A673 (cell line): ENCODE results near the gene TPP1. TPM values are rescaled to one million over a fixed set of nuclear protein-coding genes. Genes with fewer than 3 reads are reported as not detected.
A peak's percentile ranks its signal among the peaks of the same experiment; 100 is the strongest.

Source experiments
- BruUV-seq: library from RNA; stranded (reverse); fragments of 400-500 nt; replicated peaks from 2 replicates; lab custom pipeline; 2021; lab: Mats Ljungman, UMichigan
- CTCF ChIA-PET: fragments of 300-600 bp; sonication (Branson Sonifier 250); formaldehyde crosslinking; loops from one replicate; lab custom pipeline; 2022; ENCODE audit warnings: antibody characterized with exemption; lab: Charles Lee
- POLR2A ChIA-PET: fragments of 300-600 bp; sonication (Branson Sonifier 250); formaldehyde crosslinking; loops from one replicate; lab custom pipeline; 2022; ENCODE audit warnings: antibody characterized with exemption; ENCODE audit not compliant: low non-redundant PET; lab: Charles Lee
- DNase-seq: peaks from one replicate; pipeline ENCODE4 v3.0.0-alpha.2; 2015; ENCODE audit warnings: low spot score
- H3K27ac ChIP-seq: fragments of 200-600 bp; sonication (generic); 2 replicates; pipeline ENCODE4 v1.5.1; 2016; ENCODE audit warnings: mixed run types, low read depth, mild to moderate bottlenecking, mixed read lengths, antibody characterized with exemption, low read length; ENCODE audit not compliant: poor library complexity, severe bottlenecking
- H3K27me3 ChIP-seq: fragments of 200-600 bp; sonication (generic); replicated peaks from 2 replicates; pipeline ENCODE4 v1.6.1; 2017; ENCODE audit warnings: mixed run types, low read depth, mild to moderate bottlenecking, mixed read lengths, antibody characterized with exemption, low read length; ENCODE audit not compliant: insufficient read depth, poor library complexity
- H3K36me3 ChIP-seq: fragments of 200-600 bp; sonication (generic); 2 replicates; pipeline ENCODE4 v1.6.1; 2016; ENCODE audit warnings: mixed run types, mild to moderate bottlenecking, mixed read lengths, antibody characterized with exemption, low read length; ENCODE audit not compliant: insufficient read depth, poor library complexity, severe bottlenecking
- H3K4me1 ChIP-seq: fragments of 200-600 bp; sonication (generic); 2 replicates; pipeline ENCODE4 v1.6.1; 2017; ENCODE audit warnings: mixed run types, mild to moderate bottlenecking, mixed read lengths, antibody characterized with exemption, low read length; ENCODE audit not compliant: insufficient read depth, poor library complexity, severe bottlenecking
- H3K4me3 ChIP-seq: fragments of 200-600 bp; sonication (generic); 2 replicates; pipeline ENCODE4 v1.5.1; 2016; ENCODE audit warnings: low read depth, mixed run types, mild to moderate bottlenecking, mixed read lengths, low read length; ENCODE audit not compliant: poor library complexity, severe bottlenecking
- H3K9me3 ChIP-seq: fragments of 200-600 bp; sonication (generic); 2 replicates; pipeline ENCODE4 v1.6.1; 2016; ENCODE audit warnings: mixed run types, low read depth, mild to moderate bottlenecking, mixed read lengths, antibody characterized with exemption, low read length; ENCODE audit not compliant: poor library complexity, severe bottlenecking
- CTCF ChIP-seq: fragments of 300-800, 200-600 bp; sonication (generic); conservative IDR thresholded peaks from 2 replicates; pipeline ENCODE4 v1.5.1; 2017; ENCODE audit warnings: low read depth, mild to moderate bottlenecking, antibody characterized with exemption, low read length, moderate library complexity, mixed read lengths
- EZH2 ChIP-seq: fragments of 200-600 bp; sonication (generic); IDR thresholded peaks from 2 replicates; pipeline ENCODE4 v1.6.1; 2017; ENCODE audit warnings: borderline replicate concordance, low read depth, mild to moderate bottlenecking, mixed read lengths, antibody characterized with exemption, low read length; ENCODE audit not compliant: poor library complexity, severe bottlenecking
- intact Hi-C: fragments of 100-400 bp; cut with micrococcal nuclease; formaldehyde crosslinking; loops from one replicate; pipeline ENCODE4 v1.10.0; 2022; ENCODE audit not compliant: unreplicated experiment
- total RNA-seq: library from RNA; stranded (reverse); gene quantifications from 2 replicates; pipeline ENCODE4 v1.2.3, GENCODE V29; 2021

Gene TPP1
- total RNA-seq, 1 experiment from 2014 or later = 53.0 TPM

- intact Hi-C loops = no loop called here
- Histone ChIP-seq H3K36me3 (no peaks in the 10 kb centered on the region), H3K9me3 (peaks cover 10% of the 10 kb centered on the region), H3K27ac (no peak overlapping the region), H3K27me3 (no peaks in the 10 kb centered on the region), H3K4me1 (no peaks in the 10 kb centered on the region), H3K4me3 (no peak overlapping the region)
- BruUV-seq = no TSS peak
- no peak for DNase-seq
- CTCF ChIA-PET = no interaction called here
- TF ChIP-seq EZH2 = no peak
- no peak for TF ChIP-seq CTCF
- POLR2A ChIA-PET = no interaction called here
Measured at GRCh38 chr11:6583584-6583983, 35.6 kb downstream of the TPP1 start.

DNA sequence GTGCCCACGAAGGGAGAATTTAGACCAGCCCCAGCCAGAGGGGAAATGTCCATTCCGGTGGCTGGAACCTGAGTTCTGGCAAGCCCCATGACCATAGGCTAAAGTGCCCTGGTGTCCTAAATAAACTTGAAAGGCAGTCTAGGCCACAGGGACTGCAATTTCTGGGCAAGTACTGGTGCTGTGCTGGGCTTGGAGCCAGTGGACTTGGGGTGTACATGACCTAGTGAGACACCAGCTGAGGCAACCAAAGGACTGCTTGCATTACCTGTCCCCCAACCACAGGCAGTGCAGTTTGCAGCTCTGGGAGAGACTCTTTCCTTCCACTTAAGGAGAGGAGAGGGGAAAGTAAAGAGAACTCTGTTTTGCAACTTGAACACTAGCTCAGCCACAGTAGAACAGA is 39.5 kb downstream of the TPP1 start:
- intact Hi-C loops = no loop called here
- POLR2A ChIA-PET = interaction anchor here (0.7 kb wide), 1 partner anchor 134 kb away, joined by 3 read pairs; no protein-coding TSS in a partner anchor
- TF ChIP-seq EZH2 = no peak
- no peak for TF ChIP-seq CTCF
- CTCF ChIA-PET = no interaction called here
- Histone ChIP-seq H3K27ac (no peak overlapping the region), H3K9me3 (peaks cover 10% of the 10 kb centered on the region), H3K27me3 (no peaks in the 10 kb centered on the region), H3K4me3 (no peak overlapping the region), H3K36me3 (no peaks in the 10 kb centered on the region), H3K4me1 (peaks cover 22% of the 10 kb centered on the region)
- BruUV-seq = no TSS peak
- no peak for DNase-seq

GRCh38 chr11:6578134-6578533 is 41.1 kb downstream of the TPP1 start:
- TF ChIP-seq EZH2 (no peak), CTCF (no peak)
- CTCF ChIA-PET = no interaction called here
- POLR2A ChIA-PET = no interaction called here

More at GRCh38 chr11:6578134-6578533, 41.1 kb downstream of the TPP1 start:
- no TSS peak for BruUV-seq
- H3K36me3 ChIP-seq = no peaks in the 10 kb centered on the region
- no peak overlapping the region for H3K4me3 ChIP-seq
- intact Hi-C loops = no loop called here
- H3K27ac ChIP-seq = peak overlapping the region; percentile 85
- H3K27me3 ChIP-seq = no peaks in the 10 kb centered on the region
- no peaks in the 10 kb centered on the region for H3K9me3 ChIP-seq
- DNase-seq = no peak
- H3K4me1 ChIP-seq = peaks cover 22% of the 10 kb centered on the region
